GM12864 (cell line): Measurements from ENCODE around the gene BFSP2.

Experiments used
- DNase-seq: peaks from one replicate; pipeline ENCODE4 v3.0.0-alpha.2; 2011; ENCODE audit warnings: low read depth
- H3K4me3 ChIP-seq: 2 replicates; pipeline ENCODE4 v1.5.1; 2011; ENCODE audit warnings: mild to moderate bottlenecking, low read depth, low read length, control low read depth
- CTCF ChIP-seq: IDR thresholded peaks from 2 replicates; pipeline ENCODE4 v1.5.1; 2011; ENCODE audit warnings: low read depth, mild to moderate bottlenecking, moderate library complexity, low read length, control low read depth, inconsistent platforms; ENCODE audit errors: missing control alignments

The BFSP2 gene

GRCh38 chr3:133426721-133427120 lies 26.9 kb downstream of the BFSP2 start:
- H3K4me3 ChIP-seq: no peak overlapping the region
- TF ChIP-seq CTCF: no peak
- DNase-seq: no peak

- TF ChIP-seq CTCF: no peak
- DNase-seq: no peak
- H3K4me3 ChIP-seq: no peak overlapping the region
These were observed 28.7 kb downstream of the BFSP2 start for GRCh38 chr3:133428552-133428951.

- no peak for TF ChIP-seq CTCF
- DNase-seq: no peak
- H3K4me3 ChIP-seq: no peak overlapping the region
These were observed 29.2 kb downstream of the BFSP2 start for GRCh38 chr3:133429063-133429462.

- no peak for TF ChIP-seq CTCF
- no peak overlapping the region for H3K4me3 ChIP-seq
- DNase-seq: no peak
These were observed 39.7 kb downstream of the BFSP2 start for GRCh38 chr3:133439563-133439962.

- H3K4me3 ChIP-seq: no peak overlapping the region
- no peak for TF ChIP-seq CTCF
- DNase-seq: no peak
These were observed 40.8 kb downstream of the BFSP2 start for GRCh38 chr3:133440652-133441051.

- no peak for DNase-seq
- H3K4me3 ChIP-seq: peak overlapping the region; percentile 43
- TF ChIP-seq CTCF: no peak
These were observed 42.0 kb downstream of the BFSP2 start for GRCh38 chr3:133441867-133442270.

- H3K4me3 ChIP-seq: no peak overlapping the region; the same call in 1 of the 2 replicates
- TF ChIP-seq CTCF: no peak
These were observed 42.7 kb downstream of the BFSP2 start for GRCh38 chr3:133442518-133442917.

More at GRCh38 chr3:133442518-133442917, 42.7 kb downstream of the BFSP2 start:
- no peak for DNase-seq
